ENCODE results near the gene PDLIM1.

The PDLIM1 gene

GRCh38 chr10:95261926-95262325, 28.9 kb downstream of the PDLIM1 start:
- H3K9me3 ChIP-seq (ENCODE audit: low read length), result no peaks in the 10 kb centered on the region
- H3K4me3 ChIP-seq (ENCODE audit: low read length), result no peak overlapping the region
- H3K4me1 ChIP-seq (ENCODE audit: insufficient read depth, low read length), result peaks cover 13% of the 10 kb centered on the region
- H3K27me3 ChIP-seq (ENCODE audit: insufficient read depth, low read length), result no peaks in the 10 kb centered on the region
- H2AFZ ChIP-seq (ENCODE audit: low read depth, low read length), result no peak overlapping the region
- no peaks in the 10 kb centered on the region for H3K36me3 ChIP-seq (ENCODE audit: insufficient read depth, low read length)

GRCh38 chr10:95260909-95261552, 29.8 kb downstream of the PDLIM1 start:
- Histone ChIP-seq H3K9me3 (ENCODE audit: low read length) (no peaks in the 10 kb centered on the region), H3K27me3 (ENCODE audit: insufficient read depth, low read length) (no peaks in the 10 kb centered on the region), H2AFZ (ENCODE audit: low read depth, low read length) (no peak overlapping the region), H3K4me3 (ENCODE audit: low read length) (no peak overlapping the region), H3K36me3 (ENCODE audit: insufficient read depth, low read length) (no peaks in the 10 kb centered on the region), H3K4me1 (ENCODE audit: insufficient read depth, low read length) (peaks cover 6% of the 10 kb centered on the region)

- H3K9me3 ChIP-seq (ENCODE audit: low read length), result no peaks in the 10 kb centered on the region
- H2AFZ ChIP-seq (ENCODE audit: low read depth, low read length), result no peak overlapping the region
- H3K4me1 ChIP-seq (ENCODE audit: insufficient read depth, low read length), result peaks cover 6% of the 10 kb centered on the region
- no peak overlapping the region for H3K4me3 ChIP-seq (ENCODE audit: low read length)
- H3K27me3 ChIP-seq (ENCODE audit: insufficient read depth, low read length), result no peaks in the 10 kb centered on the region
- no peaks in the 10 kb centered on the region for H3K36me3 ChIP-seq (ENCODE audit: insufficient read depth, low read length)
Measured at GRCh38 chr10:95260397-95260881, 30.4 kb downstream of the PDLIM1 start.

- Histone ChIP-seq H3K36me3 (ENCODE audit: insufficient read depth, low read length) (no peaks in the 10 kb centered on the region), H2AFZ (ENCODE audit: low read depth, low read length) (no peak overlapping the region), H3K4me1 (ENCODE audit: insufficient read depth, low read length) (peaks cover 6% of the 10 kb centered on the region), H3K27me3 (ENCODE audit: insufficient read depth, low read length) (no peaks in the 10 kb centered on the region), H3K4me3 (ENCODE audit: low read length) (no peak overlapping the region), H3K9me3 (ENCODE audit: low read length) (no peaks in the 10 kb centered on the region)
Measured at GRCh38 chr10:95257849-95258248, 33.0 kb downstream of the PDLIM1 start.

- no peak overlapping the region for H3K4me3 ChIP-seq (ENCODE audit: low read length)
- no peaks in the 10 kb centered on the region for H3K36me3 ChIP-seq (ENCODE audit: insufficient read depth, low read length)
- no peaks in the 10 kb centered on the region for H3K27me3 ChIP-seq (ENCODE audit: insufficient read depth, low read length)
- no peak overlapping the region for H2AFZ ChIP-seq (ENCODE audit: low read depth, low read length)
- peaks cover 6% of the 10 kb centered on the region for H3K4me1 ChIP-seq (ENCODE audit: insufficient read depth, low read length)
- H3K9me3 ChIP-seq (ENCODE audit: low read length), result no peaks in the 10 kb centered on the region
Measured at GRCh38 chr10:95256268-95256667, 34.5 kb downstream of the PDLIM1 start.

GRCh38 chr10:95254629-95255028, 36.2 kb downstream of the PDLIM1 start:
- Histone ChIP-seq H2AFZ (ENCODE audit: low read depth, low read length) (no peak overlapping the region), H3K27me3 (ENCODE audit: insufficient read depth, low read length) (no peaks in the 10 kb centered on the region), H3K4me3 (ENCODE audit: low read length) (no peak overlapping the region), H3K4me1 (ENCODE audit: insufficient read depth, low read length) (no peaks in the 10 kb centered on the region), H3K9me3 (ENCODE audit: low read length) (no peaks in the 10 kb centered on the region), H3K36me3 (ENCODE audit: insufficient read depth, low read length) (no peaks in the 10 kb centered on the region)

- Histone ChIP-seq H3K4me3 (ENCODE audit: low read length) (no peak overlapping the region), H3K9me3 (ENCODE audit: low read length) (no peaks in the 10 kb centered on the region), H3K36me3 (ENCODE audit: insufficient read depth, low read length) (no peaks in the 10 kb centered on the region), H3K4me1 (ENCODE audit: insufficient read depth, low read length) (no peaks in the 10 kb centered on the region), H3K27me3 (ENCODE audit: insufficient read depth, low read length) (no peaks in the 10 kb centered on the region), H2AFZ (ENCODE audit: low read depth, low read length) (no peak overlapping the region)
Measured at GRCh38 chr10:95253686-95254085, 37.1 kb downstream of the PDLIM1 start.

GRCh38 chr10:95253007-95253406, 37.8 kb downstream of the PDLIM1 start:
- H3K27me3 ChIP-seq (ENCODE audit: insufficient read depth, low read length), result no peaks in the 10 kb centered on the region
- H3K4me1 ChIP-seq (ENCODE audit: insufficient read depth, low read length), result no peaks in the 10 kb centered on the region
- H2AFZ ChIP-seq (ENCODE audit: low read depth, low read length), result no peak overlapping the region
- no peaks in the 10 kb centered on the region for H3K36me3 ChIP-seq (ENCODE audit: insufficient read depth, low read length)
- no peak overlapping the region for H3K4me3 ChIP-seq (ENCODE audit: low read length)
- no peaks in the 10 kb centered on the region for H3K9me3 ChIP-seq (ENCODE audit: low read length)

GRCh38 chr10:95250856-95251255, 39.9 kb downstream of the PDLIM1 start:
- no peak overlapping the region for H3K4me3 ChIP-seq (ENCODE audit: low read length)
- no peaks in the 10 kb centered on the region for H3K27me3 ChIP-seq (ENCODE audit: insufficient read depth, low read length)
- no peaks in the 10 kb centered on the region for H3K4me1 ChIP-seq (ENCODE audit: insufficient read depth, low read length)
- H3K9me3 ChIP-seq (ENCODE audit: low read length), result no peaks in the 10 kb centered on the region
- no peaks in the 10 kb centered on the region for H3K36me3 ChIP-seq (ENCODE audit: insufficient read depth, low read length)
- no peak overlapping the region for H2AFZ ChIP-seq (ENCODE audit: low read depth, low read length)

- H3K4me3 ChIP-seq (ENCODE audit: low read length), result no peak overlapping the region
- H3K27me3 ChIP-seq (ENCODE audit: insufficient read depth, low read length), result no peaks in the 10 kb centered on the region
- H2AFZ ChIP-seq (ENCODE audit: low read depth, low read length), result no peak overlapping the region
- H3K36me3 ChIP-seq (ENCODE audit: insufficient read depth, low read length), result no peaks in the 10 kb centered on the region
- no peaks in the 10 kb centered on the region for H3K9me3 ChIP-seq (ENCODE audit: low read length)
- H3K4me1 ChIP-seq (ENCODE audit: insufficient read depth, low read length), result no peaks in the 10 kb centered on the region
Measured at GRCh38 chr10:95249467-95249866, 41.3 kb downstream of the PDLIM1 start.

GRCh38 chr10:95248989-95249388, 41.8 kb downstream of the PDLIM1 start:
- H3K36me3 ChIP-seq (ENCODE audit: insufficient read depth, low read length), result no peaks in the 10 kb centered on the region
- H3K4me1 ChIP-seq (ENCODE audit: insufficient read depth, low read length), result no peaks in the 10 kb centered on the region
- H3K4me3 ChIP-seq (ENCODE audit: low read length), result no peak overlapping the region
- no peak overlapping the region for H2AFZ ChIP-seq (ENCODE audit: low read depth, low read length)
- no peaks in the 10 kb centered on the region for H3K27me3 ChIP-seq (ENCODE audit: insufficient read depth, low read length)
- no peaks in the 10 kb centered on the region for H3K9me3 ChIP-seq (ENCODE audit: low read length)

GRCh38 chr10:95247881-95248583, 42.8 kb downstream of the PDLIM1 start:
- H2AFZ ChIP-seq (ENCODE audit: low read depth, low read length), result no peak overlapping the region
- no peaks in the 10 kb centered on the region for H3K27me3 ChIP-seq (ENCODE audit: insufficient read depth, low read length)
- no peaks in the 10 kb centered on the region for H3K4me1 ChIP-seq (ENCODE audit: insufficient read depth, low read length)
- no peak overlapping the region for H3K4me3 ChIP-seq (ENCODE audit: low read length)
- no peaks in the 10 kb centered on the region for H3K9me3 ChIP-seq (ENCODE audit: low read length)
- H3K36me3 ChIP-seq (ENCODE audit: insufficient read depth, low read length), result no peaks in the 10 kb centered on the region

- Histone ChIP-seq H3K9me3 (ENCODE audit: low read length) (no peaks in the 10 kb centered on the region), H3K27me3 (ENCODE audit: insufficient read depth, low read length) (no peaks in the 10 kb centered on the region), H3K36me3 (ENCODE audit: insufficient read depth, low read length) (no peaks in the 10 kb centered on the region), H2AFZ (ENCODE audit: low read depth, low read length) (no peak overlapping the region), H3K4me1 (ENCODE audit: insufficient read depth, low read length) (no peaks in the 10 kb centered on the region), H3K4me3 (ENCODE audit: low read length) (no peak overlapping the region)
Measured at GRCh38 chr10:95247200-95247880, 43.5 kb downstream of the PDLIM1 start.

Measured in neuron (in vitro differentiated cells).